Astrocyte of the spinal cord (primary cell): ENCODE measurements around the gene GAREM2.
A peak's percentile ranks its signal among the peaks of the same experiment; 100 is the strongest.

ENCODE experiments used
- DNase-seq: peaks from one replicate; pipeline ENCODE4 v3.0.0; 2011; ENCODE audit warnings: low read depth, low spot score
- H3K4me3 ChIP-seq: 2 replicates; pipeline ENCODE4 v1.5.1; 2011; ENCODE audit warnings: low read depth, mild to moderate bottlenecking, low read length, moderate library complexity
- in situ Hi-C: cut with HindIII; loops from 2 replicates; pipeline ENCODE4 v1.10.0; 2017; ENCODE audit warnings: low sequenced_read_pairs
- TF ChIP-seq, protein P1 (sequence below): IDR thresholded peaks from 2 replicates; pipeline ENCODE4 v1.5.1; 2012; ENCODE audit warnings: low read depth, mild to moderate bottlenecking, low read length, inconsistent platforms

The GAREM2 gene

DNA sequence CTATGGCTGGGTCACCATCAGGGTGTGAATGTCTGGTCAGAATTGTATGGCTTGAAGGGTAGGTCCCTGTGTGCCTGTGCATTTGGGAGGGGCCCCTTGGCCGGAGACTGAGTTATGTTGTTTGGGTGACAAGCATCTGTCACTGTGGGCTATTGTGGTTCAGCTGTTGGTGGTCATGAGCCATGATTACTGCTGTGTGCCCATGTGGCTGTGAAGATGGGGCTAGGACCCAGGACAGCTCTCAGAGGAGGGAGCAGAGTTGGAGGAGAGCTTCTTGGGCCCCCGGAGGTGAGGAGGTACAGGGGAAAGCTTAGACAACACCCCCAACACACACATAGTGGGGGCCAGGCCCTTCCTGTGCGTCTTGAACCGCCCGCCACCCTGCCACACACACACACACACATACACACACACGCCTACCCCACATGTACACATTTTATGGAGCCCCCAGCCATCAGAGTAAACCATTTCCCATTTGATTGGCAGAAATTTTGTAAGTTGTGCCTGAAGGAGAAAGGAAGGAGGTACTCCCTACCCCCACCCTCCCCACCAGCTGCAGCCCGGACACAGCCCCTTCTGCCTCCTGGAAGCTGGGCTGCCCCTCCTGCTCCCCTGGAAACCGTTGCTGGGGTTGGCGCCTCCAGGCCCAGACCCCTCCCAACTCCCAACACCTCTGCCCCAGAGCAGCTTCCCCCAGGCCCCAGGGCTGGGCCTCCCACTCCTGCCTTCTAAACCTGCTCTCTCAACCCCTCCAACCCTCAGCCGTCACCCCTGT is 2.0 kb downstream of the GAREM2 start:
- TF ChIP-seq, protein P1, sequence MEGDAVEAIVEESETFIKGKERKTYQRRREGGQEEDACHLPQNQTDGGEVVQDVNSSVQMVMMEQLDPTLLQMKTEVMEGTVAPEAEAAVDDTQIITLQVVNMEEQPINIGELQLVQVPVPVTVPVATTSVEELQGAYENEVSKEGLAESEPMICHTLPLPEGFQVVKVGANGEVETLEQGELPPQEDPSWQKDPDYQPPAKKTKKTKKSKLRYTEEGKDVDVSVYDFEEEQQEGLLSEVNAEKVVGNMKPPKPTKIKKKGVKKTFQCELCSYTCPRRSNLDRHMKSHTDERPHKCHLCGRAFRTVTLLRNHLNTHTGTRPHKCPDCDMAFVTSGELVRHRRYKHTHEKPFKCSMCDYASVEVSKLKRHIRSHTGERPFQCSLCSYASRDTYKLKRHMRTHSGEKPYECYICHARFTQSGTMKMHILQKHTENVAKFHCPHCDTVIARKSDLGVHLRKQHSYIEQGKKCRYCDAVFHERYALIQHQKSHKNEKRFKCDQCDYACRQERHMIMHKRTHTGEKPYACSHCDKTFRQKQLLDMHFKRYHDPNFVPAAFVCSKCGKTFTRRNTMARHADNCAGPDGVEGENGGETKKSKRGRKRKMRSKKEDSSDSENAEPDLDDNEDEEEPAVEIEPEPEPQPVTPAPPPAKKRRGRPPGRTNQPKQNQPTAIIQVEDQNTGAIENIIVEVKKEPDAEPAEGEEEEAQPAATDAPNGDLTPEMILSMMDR = no peak
- no peak overlapping the region for H3K4me3 ChIP-seq
- DNase-seq = no peak
- in situ Hi-C loops = no loop called here

DNA sequence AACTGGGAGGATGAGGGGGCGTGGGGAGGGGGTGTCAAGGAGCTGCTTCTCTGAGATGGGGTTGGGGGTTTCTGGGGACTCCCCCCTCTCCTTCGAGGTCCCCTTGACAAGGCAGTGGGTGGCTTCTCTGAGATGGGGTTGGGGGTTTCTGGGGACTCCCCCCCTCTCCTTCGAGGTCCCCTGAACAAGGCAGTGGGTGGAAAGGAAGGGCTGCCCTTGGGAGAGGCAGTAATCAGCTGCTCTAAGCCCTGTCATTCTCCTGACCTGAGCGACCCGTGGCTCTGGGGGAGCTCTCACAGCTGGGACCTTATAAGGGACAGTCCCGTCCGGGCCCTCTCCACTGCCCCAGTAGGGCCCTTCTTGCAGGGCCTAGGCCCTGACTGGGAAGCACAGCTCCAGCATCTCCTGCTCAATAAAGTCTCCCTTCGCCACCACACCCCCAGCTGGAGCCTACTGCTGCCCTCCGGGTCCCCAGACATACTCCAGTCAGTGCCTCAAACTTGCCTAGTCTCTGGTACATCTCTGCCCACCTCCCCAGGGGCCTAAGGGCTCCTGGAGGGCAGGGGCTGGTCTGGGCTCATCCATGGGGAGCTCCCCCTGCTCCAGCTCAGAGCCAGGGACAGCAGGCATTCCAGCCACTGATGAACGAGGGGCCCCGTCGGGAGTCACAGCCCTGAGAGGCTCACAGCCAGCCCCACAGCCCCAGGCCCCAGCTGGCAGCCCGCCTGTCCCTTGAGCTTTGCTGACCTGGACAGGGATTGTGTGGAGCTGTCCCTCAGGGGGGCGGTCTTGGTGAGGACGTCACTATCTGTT is 2.8 kb downstream of the GAREM2 start:
- TF ChIP-seq, protein P1 = no peak
- no peak overlapping the region for H3K4me3 ChIP-seq
- in situ Hi-C loops = no loop called here
- no peak for DNase-seq

DNA sequence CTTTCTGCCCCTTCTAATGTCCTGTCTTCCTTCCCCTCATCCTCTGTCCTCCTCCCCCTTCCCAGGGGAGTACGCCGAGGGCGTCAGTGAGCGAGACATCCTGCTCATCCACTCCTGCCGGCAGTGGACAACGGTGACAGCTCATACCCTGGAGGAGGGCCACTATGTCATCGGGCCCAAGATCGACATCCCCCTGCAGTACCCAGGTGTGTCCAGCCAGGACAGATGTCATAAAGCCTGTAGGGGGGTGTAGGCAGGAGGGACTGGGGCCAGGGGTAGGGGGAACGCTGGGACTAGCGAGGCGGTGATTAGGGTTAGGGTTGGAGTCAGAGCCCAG is 3.4 kb downstream of the GAREM2 start:
- in situ Hi-C loops = no loop called here
- H3K4me3 ChIP-seq = no peak overlapping the region
- no peak for DNase-seq
- TF ChIP-seq, protein P1 = no peak

DNA sequence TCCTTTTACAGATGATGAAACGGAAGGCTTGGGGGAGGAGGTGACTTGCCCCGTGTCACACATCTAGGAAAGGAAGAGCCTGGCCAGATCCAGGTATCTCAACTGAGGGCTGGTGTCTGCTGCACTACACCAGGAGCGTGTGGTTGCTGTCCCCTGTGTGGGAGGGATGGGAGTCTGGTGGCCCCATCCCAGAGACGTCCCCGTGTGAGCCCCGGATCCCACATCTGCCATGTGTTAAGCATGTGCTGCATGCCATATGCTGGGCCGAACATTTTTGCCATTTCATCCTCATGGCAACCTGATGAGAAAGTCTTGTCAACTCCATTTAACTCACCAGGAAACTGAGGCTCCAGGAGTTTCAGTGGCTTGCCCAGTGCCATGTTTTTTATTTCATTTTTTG is 4.2 kb downstream of the GAREM2 start:
- DNase-seq = no peak
- H3K4me3 ChIP-seq = no peak overlapping the region
- TF ChIP-seq, protein P1 = no peak
- in situ Hi-C loops = no loop called here

DNA sequence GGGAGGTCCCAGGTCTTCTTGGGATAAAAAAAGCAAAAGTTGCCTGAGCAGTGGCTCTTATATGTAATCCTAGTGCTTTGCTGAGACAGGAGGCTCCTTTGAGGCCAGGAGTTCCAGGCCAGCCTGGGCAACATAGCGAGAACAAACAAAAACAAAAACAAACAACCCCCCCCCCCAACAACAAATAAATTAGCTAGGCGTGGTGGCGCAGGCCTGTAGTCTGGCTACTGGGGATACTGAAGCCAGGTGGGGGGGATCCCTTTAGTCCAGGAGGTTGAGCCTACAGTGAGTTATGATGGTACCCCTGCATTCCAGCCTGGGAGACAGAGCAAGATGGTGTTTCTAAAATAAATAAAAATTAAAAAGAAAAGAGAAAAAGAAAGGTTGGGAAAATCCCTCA is 5.4 kb downstream of the GAREM2 start:
- TF ChIP-seq, protein P1 = no peak
- DNase-seq = no peak
- H3K4me3 ChIP-seq = no peak overlapping the region
- in situ Hi-C loops = no loop called here

DNA sequence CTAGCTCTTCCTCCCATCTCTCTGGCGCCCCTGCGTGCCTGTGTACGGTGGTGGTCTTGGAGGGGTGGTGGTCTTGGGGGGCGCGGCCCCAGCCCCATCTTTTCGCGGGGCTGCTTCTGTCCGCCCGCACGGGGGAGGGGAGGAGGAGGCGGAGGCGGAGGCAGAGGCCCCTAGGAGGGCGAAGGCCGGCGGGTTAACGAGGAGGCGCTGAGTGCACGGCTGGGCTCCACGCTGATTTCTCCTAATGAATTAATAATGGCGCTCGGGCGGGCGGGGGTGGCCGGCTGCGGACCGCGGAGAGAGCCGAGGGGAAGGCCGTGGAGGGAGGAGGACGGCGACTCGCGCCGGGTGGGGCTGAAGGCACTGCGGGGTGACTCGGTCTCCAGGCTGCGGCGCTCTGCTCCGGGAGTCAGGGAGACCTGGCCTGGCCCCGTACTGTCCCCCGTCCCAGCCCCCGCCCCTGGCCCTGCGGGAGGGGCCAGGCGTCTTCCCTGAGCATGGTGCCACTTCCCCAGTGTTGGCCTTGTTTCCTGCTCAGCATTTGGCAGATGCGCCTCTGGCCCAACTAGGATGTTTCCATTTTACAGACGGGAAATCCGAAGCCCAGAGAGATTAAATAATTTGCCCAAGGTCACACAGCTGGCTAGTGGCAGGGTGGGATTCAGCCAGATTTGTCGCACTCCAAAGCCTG is 6.0 kb downstream of the GAREM2 start:
- TF ChIP-seq, protein P1 = no peak
- no peak for DNase-seq
- H3K4me3 ChIP-seq = peak overlapping the region; percentile 43
- in situ Hi-C loops = no loop called here
